RPMI7951 (cell line): ENCODE measurements around the gene OBP2B. TPM values are rescaled to one million over a fixed set of nuclear protein-coding genes. Genes with fewer than 3 reads are reported as not detected.
"Not testable (repeated sequence)": the region's sequence is repeated elsewhere in the genome, so short reads cannot be mapped to it uniquely, and the experiment has no call there.

Experiments
- DNase-seq: peaks from one replicate; pipeline ENCODE4 v3.0.0-alpha.2; 2012; ENCODE audit warnings: low read depth
- total RNA-seq: library from RNA; depleted of rRNA; stranded (reverse); fragments of >200 nt; shearing (Covaris generic); gene quantifications from 2 replicates; pipeline ENCODE4 v1.2.3, GENCODE V29; 2014; rRNA removed

The OBP2B gene, protein sequence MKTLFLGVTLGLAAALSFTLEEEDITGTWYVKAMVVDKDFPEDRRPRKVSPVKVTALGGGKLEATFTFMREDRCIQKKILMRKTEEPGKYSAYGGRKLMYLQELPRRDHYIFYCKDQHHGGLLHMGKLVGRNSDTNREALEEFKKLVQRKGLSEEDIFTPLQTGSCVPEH
- not detected in 2 replicates for total RNA-seq

DNA sequence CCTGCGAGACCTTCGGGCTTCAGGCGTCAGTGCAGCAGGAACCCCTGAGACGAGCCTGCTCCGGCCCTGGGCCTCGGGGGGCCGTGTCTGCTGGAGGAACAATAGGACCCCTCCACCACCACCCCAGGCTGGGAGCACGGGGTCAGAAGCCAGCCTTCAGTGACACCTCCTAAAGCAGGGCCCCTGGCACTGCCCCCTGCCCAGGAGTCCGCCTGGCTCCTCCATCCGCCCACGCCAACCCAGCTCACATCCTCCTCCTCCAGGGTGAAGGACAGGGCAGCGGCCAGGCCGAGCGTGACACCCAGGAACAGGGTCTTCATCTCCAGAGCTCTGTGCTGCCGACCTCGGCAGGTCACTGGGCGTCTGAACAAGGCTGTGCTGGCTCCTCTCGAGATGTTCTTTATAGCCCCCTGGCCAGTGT is at the start of gene OBP2B:
Gene OBP2B, minus strand, starts transcription at position 371 of the 421 bp plus-strand sequence. Its CDS starts 51 bp downstream, at position 320.
- not testable (repeated sequence) for DNase-seq

DNA sequence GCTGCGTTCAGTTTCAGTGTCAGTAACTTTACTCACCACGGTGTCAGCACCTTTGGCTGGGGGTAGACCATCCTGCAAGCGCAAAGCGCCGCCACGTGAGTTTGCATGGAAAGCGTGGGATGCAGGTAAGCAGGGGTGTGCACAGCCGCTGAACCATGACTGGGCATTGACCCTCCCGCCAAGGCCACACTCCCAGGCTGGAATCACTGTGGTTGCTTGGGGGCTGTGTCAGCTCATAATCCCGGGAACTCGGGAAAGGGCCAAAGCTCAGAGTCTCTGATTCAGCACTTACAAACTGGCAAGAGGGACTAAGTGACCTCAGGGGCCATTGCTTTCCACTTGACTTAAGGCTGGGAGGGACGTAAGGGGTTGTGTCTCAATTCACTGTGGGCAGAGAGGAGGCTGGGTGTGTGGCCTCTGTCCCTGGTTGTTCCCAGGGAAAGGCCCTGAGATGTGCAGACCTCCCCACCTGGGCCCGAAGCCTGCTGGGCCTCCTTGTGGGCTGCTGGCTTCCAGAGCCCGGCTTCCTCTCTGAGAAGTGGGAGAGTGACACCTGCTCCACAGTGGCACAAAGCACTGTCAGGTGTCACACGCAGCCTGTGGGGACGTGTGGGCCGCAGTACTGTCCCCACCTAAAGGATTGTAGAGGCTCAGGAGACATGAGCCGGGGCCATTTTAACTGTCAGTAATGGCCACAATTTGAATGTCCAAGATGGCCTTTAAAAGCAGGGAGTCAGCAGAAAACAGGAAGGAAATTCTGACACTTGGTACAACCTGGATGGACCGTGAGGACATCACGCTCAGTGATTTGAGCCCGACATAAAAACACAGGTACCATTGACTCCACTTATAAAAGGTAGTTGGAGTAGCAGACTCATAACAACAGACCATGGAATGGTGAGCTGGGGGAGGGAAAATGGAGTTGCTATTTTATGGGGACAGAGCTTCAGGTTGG is 49.3 kb upstream of the OBP2B start:
- no peak for DNase-seq

DNA sequence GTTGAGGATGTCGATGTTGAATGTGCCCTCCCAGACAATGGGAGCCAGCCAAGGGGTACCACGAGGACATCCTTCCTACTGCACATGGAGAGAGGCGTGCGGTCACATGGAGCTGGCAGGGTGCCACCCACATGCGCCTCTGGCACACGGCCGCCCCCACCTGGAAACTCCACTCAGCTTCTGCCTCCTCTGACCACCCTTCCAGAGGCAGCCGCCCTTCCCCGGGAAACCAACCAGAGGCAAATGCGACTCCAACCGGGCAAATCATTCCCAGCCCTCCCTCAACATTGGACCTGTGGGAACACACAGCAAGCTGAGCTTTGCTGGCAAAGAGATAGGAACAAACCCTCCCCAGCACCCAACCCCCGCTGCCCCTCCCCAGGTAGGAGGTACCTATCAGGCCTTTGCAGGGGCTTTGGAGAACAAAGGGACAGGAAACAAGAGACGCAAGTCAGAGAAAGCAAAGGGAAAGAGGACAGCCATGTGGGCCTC is 48.5 kb upstream of the OBP2B start:
- DNase-seq, result no peak

DNA sequence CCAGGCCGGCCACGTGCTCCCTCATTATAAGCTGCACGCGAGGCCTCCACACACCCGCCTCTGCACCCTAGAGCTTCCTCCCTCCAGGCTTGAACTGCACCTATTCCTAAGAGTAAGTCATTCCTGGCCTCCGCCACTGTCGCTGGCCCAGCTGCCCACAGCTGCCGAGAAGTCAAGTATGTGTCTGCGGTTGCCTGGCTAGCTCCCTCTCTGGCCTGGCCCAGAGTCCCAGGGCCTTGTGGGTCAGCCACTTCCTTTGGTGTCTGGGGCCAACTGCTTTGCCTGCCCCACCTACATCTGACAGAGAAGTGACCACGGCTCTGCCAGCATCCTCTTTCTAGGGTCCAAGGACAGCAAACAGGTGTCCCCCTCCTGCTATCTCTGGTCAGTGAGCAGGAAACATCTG is 47.6 kb upstream of the OBP2B start:
- peak; percentile 27 for DNase-seq

DNA sequence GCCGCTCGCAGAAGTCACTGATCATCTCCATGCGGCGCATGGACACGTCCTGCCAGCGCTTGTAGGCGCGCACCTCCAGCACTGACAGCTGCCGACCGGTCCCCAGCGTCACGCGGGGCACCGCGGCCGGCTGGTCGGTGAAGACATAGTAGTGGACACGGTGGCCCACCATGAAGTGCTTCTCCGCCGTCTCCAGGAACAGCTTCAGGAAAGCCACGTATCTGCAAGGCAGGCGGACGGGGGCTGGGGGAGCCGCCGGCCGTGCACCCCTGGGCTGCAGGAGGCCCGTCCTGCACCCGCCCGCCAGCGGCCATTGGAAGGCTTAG is 47.0 kb upstream of the OBP2B start:
- DNase-seq, result no peak

DNA sequence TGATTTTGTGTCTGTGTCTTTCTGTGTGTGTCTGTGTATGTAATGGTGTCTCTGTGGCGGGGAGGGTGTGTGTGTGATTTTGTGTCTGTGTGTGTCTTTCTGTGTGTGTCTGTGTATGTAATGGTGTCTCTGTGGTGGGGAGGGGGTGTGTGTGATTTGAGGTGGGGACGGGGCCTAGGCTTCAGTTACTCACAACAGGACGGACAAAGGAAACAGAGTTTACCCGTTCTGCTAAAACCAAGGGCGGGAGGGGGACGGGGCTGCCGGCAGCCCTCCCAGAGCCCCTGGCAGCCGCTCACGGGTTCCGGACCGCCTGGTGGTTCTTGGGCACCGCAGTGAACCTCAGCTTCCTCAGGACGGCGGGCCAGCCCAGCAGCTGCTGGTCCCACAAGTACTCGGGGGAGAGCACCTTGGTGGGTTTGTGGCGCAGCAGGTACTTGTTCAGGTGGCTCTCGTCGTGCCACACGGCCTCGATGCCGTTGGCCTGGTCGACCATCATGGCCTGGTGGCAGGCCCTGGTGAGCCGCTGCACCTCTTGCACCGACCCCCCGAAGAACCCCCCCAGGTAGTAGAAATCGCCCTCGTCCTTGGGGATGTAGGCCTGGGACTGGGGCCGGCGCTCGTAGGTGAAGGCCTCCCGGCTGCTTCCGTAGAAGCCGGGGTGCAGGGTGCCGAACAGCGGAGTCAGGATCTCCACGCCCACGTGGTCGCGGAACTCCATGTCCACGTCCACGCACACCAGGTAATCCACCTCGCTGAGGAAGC is 46.5 kb upstream of the OBP2B start:
- no peak for DNase-seq

DNA sequence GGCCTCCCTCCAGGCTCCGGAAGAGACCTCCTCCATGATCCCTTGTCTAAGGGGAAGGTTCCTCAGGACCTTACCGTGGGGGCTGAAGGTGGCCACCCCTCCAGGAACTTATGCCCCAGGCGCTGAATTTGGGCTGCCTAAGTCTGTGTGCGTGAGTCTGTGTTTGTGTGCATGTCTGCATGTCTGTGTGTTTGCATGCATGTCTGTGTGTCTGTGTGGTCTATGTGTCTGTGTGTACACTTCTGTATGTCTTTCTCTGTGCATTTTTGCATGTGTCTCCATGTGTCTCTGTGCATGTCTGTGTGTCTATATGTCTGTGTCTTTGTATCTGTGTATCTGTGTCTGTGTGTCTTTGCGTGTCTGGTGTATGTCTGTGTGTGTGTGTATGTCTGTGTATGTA is 45.4 kb upstream of the OBP2B start:
- no peak for DNase-seq

DNA sequence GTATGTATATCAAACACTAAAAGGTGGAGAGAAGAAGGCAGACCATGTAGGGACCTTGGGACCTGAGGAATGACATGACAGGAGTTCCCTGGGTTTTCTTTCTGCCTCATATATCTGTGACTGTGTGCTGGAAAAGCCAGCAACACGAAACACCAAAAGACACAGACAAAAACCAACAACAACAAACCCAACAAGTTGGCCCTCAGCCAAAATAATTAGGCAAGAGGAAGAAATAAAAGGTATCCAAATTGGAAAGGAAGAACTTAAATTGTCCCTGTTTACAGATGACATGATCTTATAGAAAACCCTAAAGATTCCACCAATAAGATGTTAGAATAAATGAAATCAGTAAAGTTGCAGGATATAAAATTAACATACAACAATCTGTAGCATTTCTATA is 44.2 kb upstream of the OBP2B start:
- no peak for DNase-seq

DNA sequence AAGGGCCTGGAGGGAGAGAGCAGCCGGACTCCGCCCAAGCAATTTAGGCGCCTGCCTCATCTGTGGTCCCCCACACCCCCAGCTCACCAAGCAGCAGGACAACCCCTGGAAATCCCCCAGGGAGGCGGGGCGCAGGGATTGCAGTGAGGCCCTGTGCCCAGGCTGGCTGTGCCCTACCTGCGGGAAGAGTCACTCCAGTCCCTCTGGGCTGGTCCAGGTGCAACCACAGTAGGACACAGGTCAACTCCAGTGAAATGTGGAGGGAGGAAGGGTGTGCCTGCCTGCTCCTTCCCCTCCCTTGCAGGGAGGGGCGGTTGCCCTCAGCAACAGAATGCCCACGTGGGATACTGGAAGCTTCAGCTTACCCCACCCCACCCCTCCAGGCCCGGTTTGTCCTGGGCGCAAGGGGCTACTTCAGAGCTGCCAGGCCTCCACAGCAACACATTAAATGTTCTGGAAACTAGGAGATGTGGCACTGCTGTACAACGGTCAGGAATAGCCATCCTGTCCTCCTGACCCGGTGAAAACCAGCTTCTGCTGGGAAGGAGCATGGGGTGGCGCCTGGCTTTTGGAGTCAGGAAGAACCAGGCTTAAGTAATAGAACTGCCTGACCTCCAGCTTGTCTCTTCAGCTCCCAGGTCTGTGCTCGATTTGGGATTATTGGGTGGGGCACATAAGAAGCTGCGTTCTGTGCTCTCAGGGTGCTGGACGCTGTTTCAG is 43.4 kb upstream of the OBP2B start:
- no peak for DNase-seq

DNA sequence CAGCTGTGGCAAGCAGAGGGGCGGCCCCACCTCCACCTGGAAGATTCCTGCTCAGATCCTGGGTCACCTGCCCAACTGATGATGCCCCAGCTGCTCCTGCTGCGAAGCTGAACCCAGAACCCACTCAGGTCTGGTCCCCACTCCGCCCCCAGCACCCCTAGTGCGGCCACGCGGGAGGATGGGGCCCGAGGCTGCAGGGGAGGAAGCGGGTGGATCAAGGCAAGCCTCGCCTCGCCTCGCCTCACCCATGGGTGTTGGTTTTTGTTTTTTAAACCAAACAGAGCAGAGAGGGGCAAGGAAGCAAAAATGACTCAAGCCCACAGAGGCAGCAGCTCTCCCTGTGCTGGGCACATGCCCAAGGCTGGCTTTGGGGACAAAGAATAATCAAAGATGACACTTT is 42.7 kb upstream of the OBP2B start:
- DNase-seq, result no peak

DNA sequence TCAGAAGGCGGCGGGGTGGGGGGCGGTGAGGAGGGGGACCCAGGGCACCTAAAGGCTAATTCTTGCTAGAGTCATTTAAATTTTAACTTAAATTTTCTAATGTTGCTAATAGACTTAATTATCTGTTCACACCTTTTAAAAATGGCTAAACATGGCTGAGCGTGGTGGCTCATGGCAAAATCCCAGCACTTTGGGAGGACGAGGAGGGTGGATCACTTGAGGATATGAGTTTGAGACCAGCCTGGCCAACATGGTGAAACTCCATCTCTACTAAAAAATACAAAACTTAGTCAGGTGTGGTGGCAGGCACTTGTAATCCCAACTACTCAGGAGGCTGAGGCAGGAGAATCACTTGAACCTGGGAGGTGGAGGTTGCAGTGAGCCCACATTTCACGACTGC is 42.2 kb upstream of the OBP2B start:
- not testable (repeated sequence) for DNase-seq

DNA sequence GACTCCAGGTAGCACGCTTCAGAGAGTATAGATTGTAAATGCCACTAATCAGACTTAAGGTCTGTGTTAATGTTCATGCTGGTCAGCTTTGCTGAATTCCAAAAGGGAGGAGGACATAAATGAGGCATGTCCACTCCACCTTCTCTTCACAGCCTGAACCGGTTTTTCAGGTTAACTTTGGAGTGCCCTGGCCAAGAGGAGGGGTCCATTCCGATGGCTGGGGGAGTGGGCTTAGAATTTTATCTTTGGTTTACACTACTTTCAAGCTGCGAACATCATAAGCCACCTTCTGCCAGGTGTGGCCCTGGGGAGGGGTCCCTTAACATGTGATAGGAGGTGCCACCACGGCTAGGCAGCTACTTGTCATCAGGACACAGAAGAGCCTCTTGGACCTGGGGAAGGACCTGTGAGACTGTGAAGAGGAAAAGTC is 41.7 kb upstream of the OBP2B start:
- DNase-seq, result no peak

DNA sequence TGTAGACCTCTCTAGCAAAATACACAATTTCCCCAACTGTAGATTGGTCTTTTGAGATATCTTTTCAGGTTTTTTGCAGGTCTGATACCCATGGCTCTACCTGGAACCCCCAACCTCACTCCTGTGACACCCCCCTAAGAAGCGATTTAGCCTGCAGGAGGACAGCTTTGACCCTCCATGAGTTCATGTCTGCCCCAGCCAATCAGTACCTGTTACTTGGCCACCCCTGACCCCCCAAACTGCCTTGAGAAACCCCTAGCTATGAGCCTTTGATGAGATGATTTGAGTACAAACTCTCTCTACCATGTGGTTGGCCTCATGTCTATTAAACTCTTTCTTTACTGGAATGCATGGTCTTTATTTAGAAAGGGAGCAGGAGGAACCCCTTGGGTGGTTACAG is 40.3 kb upstream of the OBP2B start:
- no peak for DNase-seq

DNA sequence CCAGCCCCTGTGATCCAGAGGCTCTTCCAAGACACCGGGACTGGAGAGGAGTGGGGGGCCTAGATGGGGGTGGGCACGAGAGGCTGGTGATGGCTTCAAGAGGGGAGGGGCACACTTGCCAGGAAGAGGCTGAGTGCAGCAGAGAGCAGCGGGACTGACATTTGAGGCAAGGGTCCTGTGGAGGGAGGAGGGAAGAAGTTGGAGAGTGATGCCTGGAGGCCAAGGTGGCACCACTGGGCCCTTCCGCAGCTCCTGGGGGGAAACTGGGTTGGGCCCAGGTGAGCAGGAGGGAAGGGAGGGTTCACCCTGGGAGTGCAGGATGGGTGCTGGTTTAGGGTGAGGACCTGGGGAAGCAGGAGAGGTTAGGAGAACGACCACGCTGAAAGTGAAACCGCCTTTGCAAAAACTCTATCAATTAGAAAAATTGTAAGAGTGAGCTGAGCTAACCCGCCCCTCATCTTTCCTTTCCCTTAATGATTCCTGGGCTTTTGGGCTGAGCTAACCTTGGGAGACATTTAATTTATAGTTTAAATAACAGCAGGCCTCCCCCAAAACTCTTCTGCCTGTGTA is 39.8 kb upstream of the OBP2B start:
- DNase-seq, result no peak

DNA sequence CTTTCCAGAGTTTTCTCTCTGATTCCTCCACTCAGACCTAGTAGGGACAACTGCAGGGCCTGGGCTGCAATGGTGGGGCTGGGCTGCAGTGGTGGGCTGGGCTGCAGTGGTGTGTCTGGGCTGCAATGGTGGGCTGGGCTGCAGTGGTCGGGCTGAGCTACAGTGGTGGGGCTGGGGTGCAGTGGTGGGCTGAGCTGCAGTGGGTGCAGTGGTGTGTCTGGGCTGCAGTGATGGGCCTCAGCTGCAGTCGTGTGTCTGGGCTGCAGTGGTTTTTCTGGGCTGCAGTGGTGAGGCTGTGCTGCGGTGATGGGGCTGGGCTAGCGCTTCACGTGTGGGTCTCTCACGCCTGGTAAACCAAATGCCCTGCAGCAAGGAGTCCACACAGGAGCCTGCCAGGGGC is 38.6 kb upstream of the OBP2B start:
- no peak for DNase-seq

DNA sequence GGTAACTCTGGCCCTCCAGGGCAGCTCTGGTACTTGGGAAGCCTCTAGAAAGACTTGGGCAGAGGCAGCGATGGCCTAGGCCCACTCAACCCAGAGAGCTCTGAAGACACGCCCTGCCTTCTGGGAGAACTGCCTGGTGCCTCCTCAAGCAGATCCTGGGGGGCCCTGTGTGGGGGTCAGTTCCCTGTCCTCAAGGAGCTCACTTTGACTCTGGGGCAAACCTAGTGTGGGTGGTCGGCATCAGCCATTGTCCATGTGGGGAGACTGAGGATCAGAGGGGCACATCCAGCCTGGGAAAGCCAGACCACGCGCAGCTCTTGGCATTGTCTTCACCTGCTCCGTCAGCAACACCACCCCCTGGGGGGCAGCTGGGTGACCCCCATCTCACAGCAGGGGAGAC is 37.9 kb upstream of the OBP2B start:
- no peak for DNase-seq

DNA sequence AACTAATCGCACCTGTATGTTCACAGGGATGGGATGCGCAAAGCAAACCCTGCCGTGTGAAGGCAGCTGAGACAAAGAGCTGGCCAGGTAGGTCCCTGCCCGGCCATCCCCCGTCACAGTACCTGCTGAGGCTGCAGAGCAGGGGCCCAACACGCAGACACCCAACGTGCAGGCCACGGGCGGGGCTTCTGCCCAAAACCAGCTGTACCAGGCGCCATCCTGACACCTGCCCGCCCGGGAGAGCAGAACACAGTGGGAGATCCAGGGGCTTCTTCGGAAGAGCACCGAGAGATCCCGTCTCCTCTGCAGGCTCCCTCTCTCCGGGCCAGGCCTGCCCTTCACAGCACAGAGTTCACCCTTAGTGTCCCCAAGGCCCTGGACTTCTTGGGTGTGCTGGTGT is 37.5 kb upstream of the OBP2B start:
- DNase-seq, result no peak

DNA sequence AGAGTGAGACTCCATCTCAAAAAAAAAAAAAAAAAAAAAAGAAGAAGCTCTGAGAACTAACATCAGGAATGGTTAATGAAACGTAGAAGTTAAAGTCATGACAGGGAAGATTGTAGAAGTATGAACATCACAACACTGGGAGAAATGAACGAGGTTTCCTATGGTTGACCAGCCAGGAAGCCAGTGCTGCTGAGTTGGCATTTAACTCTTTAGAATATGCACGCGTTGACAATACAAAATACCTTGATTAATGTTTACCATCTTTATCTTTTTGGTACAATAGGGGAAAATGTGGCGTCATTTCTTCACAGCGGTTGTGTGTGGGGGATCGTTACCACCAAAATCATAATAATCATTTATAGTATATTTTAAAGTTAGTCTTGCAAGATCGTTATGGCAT is 33.9 kb upstream of the OBP2B start:
- DNase-seq, result no peak

DNA sequence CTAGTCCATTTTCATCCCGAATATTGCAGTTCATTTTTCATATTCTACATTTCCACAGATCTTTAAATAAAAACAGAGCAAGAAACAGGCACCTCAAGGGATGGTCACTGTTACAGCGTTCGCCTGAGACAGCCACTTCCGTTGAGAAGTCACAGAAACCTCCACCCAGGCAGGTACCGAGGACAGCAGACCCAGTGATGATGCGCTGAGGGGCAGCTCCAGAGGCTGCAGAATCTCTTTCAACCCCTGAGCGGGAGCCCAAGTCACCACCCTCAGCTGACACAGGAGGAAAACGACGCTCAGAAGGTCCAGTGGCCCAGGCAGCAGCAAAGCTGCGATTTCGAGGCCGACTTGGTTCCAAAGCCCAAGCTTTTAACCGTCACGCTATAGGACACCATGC is 33.2 kb upstream of the OBP2B start:
- DNase-seq, result no peak

DNA sequence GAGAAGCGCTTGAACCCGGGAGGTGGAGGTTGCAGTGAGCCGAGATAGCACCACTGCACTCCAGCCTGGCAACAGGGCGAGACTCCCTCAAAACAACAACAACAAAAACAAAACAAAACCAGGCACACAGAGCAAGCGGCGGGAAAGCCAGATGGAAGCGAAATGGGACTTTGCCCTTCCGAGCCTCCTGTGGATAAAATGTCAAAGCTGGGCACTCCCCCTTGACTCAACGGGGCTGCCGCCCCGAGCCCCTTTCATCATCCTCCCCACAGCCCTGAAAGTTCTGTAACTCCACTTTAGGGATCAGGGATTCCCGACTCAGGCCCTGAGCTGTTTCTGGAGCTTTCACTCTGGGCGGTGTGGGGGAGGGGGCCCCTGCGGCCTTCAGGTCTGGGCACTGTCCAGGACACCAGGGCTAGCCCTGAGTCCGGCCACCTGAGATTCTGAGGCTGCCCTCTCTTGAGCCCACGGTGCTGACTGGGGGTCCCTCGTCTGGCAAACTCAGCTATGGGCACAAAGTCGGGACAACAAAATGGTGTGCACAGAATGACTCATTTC is 30.6 kb upstream of the OBP2B start:
- no peak for DNase-seq
